GM18870 (cell line): ENCODE data around the gene NSRP1.
"Not testable (repeated sequence)": the region's sequence is repeated elsewhere in the genome, so short reads cannot be mapped to it uniquely, and the experiment has no call there.

ENCODE experiments used
- ATAC-seq: cut with Tn5 transposase; IDR thresholded peaks from one replicate; pipeline ENCODE4 v1.9.1; 2021; ENCODE audit warnings: moderate library complexity; ENCODE audit not compliant: unreplicated experiment

The NSRP1 gene

GRCh38 chr17:30174556-30174955 is 57.9 kb downstream of the NSRP1 start:
- no peak for ATAC-seq

- ATAC-seq = no peak
Measured at GRCh38 chr17:30176855-30177254, 60.2 kb downstream of the NSRP1 start.

- ATAC-seq = no peak
Measured at GRCh38 chr17:30186761-30187160, 70.1 kb downstream of the NSRP1 start.

GRCh38 chr17:30187573-30187972 is 71.0 kb downstream of the NSRP1 start:
- ATAC-seq = no peak

- ATAC-seq = no peak
Measured at GRCh38 chr17:30188211-30188939, 71.8 kb downstream of the NSRP1 start.

- ATAC-seq = no peak
Measured at GRCh38 chr17:30191072-30191471, 74.5 kb downstream of the NSRP1 start.

GRCh38 chr17:30196504-30196903 is 79.9 kb downstream of the NSRP1 start:
- ATAC-seq = no peak

GRCh38 chr17:30197416-30197815 is 80.8 kb downstream of the NSRP1 start:
- ATAC-seq = no peak

GRCh38 chr17:30199600-30199999 is 83.0 kb downstream of the NSRP1 start:
- no peak for ATAC-seq

- no peak for ATAC-seq
Measured at GRCh38 chr17:30200106-30200505, 83.5 kb downstream of the NSRP1 start.

- not testable (repeated sequence) for ATAC-seq
Measured at GRCh38 chr17:30200656-30201055, 84.0 kb downstream of the NSRP1 start.

- ATAC-seq = no peak
Measured at GRCh38 chr17:30203471-30203981, 86.9 kb downstream of the NSRP1 start.

GRCh38 chr17:30207655-30208054 is 91.0 kb downstream of the NSRP1 start:
- no peak for ATAC-seq

- no peak for ATAC-seq
Measured at GRCh38 chr17:30208214-30208613, 91.6 kb downstream of the NSRP1 start.

- ATAC-seq = no peak
Measured at GRCh38 chr17:30209930-30210329, 93.3 kb downstream of the NSRP1 start.

GRCh38 chr17:30210366-30210765 is 93.8 kb downstream of the NSRP1 start:
- ATAC-seq = no peak

- no peak for ATAC-seq
Measured at GRCh38 chr17:30210901-30211300, 94.3 kb downstream of the NSRP1 start.

GRCh38 chr17:30211371-30211770 is 94.8 kb downstream of the NSRP1 start:
- no peak for ATAC-seq

GRCh38 chr17:30212750-30213149 is 96.1 kb downstream of the NSRP1 start:
- peak; percentile 74 for ATAC-seq

GRCh38 chr17:30217054-30217453 is 100.4 kb downstream of the NSRP1 start:
- no peak for ATAC-seq

GRCh38 chr17:30217746-30218245 is 101.2 kb downstream of the NSRP1 start:
- ATAC-seq = no peak

GRCh38 chr17:30218799-30219198 is 102.2 kb downstream of the NSRP1 start:
- no peak for ATAC-seq

- no peak for ATAC-seq
Measured at GRCh38 chr17:30219315-30219714, 102.7 kb downstream of the NSRP1 start.
